Measurements from ENCODE around the gene PLAGL2. TPM values are rescaled to one million over a fixed set of nuclear protein-coding genes. Genes with fewer than 3 reads are reported as not detected.

The PLAGL2 gene
- total RNA-seq, 1 experiment from 2014 or later: 44.4 TPM

DNA sequence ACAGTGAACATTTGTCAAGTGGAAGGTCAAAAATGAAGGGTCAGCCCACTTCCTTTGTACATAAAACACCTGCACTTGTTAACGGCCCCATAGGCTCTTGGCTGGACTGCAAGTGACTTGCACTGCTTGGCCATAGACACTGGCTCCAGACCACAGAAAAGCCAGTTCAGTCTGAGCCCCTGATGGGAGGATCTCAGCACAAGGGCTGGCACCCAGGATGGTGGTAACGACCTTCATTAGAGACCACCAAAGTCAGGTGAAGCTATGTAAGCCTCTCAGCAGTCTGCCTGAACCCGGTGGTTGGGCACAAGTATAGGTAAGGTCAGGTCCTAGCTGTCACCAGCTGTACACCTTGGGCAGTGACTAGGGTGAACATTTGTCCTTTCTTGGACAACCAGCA is 16.1 kb downstream of the PLAGL2 start:
- no peaks in the 10 kb centered on the region for H3K27me3 ChIP-seq (ENCODE audit: insufficient read depth, low read length)
- Mint-ChIP-seq H3K36me3 (ENCODE audit: insufficient read depth in 1 of 3, low read depth in 3 of 3) (peaks cover 21 to 43% (median 32%) of the 10 kb centered on the region in 3 experiments), H3K4me3 (peak overlapping the region in 1 of 2 experiments; percentile 75; a peak in 2 of 5 replicates), H3K4me1 (peaks cover 16 to 19% of the 10 kb centered on the region in 2 experiments), H3K27me3 (ENCODE audit: low read depth) (no peaks in the 10 kb centered on the region), H3K9me3 (no peaks in the 10 kb centered on the region; a peak in 1 of 5 replicates), H3K27ac (no peak overlapping the region)
- H3K14ac ChIP-seq (ENCODE audit: insufficient read depth, low read length): no peak overlapping the region
- no peak overlapping the region for H2BK120ac ChIP-seq (ENCODE audit: low read depth, low read length, poor library complexity, severe bottlenecking)
- no peak overlapping the region for H3K4ac ChIP-seq (ENCODE audit: low read depth, low read length)
- no peak overlapping the region for H3K9ac ChIP-seq (ENCODE audit: extremely low read depth, insufficient read length, low read length)
- H4K5ac ChIP-seq (ENCODE audit: insufficient read length, low read depth, low read length): no peak overlapping the region
- H2BK15ac ChIP-seq (ENCODE audit: low read depth, low read length): no peak overlapping the region
- no peaks in the 10 kb centered on the region for H3K4me1 ChIP-seq (ENCODE audit: insufficient read depth, low read length)
- TF ChIP-seq, protein P1, sequence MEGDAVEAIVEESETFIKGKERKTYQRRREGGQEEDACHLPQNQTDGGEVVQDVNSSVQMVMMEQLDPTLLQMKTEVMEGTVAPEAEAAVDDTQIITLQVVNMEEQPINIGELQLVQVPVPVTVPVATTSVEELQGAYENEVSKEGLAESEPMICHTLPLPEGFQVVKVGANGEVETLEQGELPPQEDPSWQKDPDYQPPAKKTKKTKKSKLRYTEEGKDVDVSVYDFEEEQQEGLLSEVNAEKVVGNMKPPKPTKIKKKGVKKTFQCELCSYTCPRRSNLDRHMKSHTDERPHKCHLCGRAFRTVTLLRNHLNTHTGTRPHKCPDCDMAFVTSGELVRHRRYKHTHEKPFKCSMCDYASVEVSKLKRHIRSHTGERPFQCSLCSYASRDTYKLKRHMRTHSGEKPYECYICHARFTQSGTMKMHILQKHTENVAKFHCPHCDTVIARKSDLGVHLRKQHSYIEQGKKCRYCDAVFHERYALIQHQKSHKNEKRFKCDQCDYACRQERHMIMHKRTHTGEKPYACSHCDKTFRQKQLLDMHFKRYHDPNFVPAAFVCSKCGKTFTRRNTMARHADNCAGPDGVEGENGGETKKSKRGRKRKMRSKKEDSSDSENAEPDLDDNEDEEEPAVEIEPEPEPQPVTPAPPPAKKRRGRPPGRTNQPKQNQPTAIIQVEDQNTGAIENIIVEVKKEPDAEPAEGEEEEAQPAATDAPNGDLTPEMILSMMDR (conservative IDR thresholded peaks at IDR 0.05): no peak
- H3K23me2 ChIP-seq (ENCODE audit: insufficient read length, low read depth, low read length, poor library complexity, severe bottlenecking): peaks cover 14% of the 10 kb centered on the region
- no peaks in the 10 kb centered on the region for H4K20me1 ChIP-seq (ENCODE audit: control insufficient read depth, insufficient read depth, insufficient read length)
- no peak overlapping the region for H2AK5ac ChIP-seq (ENCODE audit: insufficient read length, low read length)
- H3K27ac ChIP-seq (ENCODE audit: insufficient read length, low read depth, low read length): no peak overlapping the region
- no peak overlapping the region for H3K18ac ChIP-seq (ENCODE audit: insufficient read length, low read depth, low read length)
- no peak overlapping the region for H3T11ph ChIP-seq (ENCODE audit: low read length)
- no peak overlapping the region for H2BK20ac ChIP-seq (ENCODE audit: low read depth, low read length, poor library complexity, severe bottlenecking)
- no peak overlapping the region for H3K23ac ChIP-seq (ENCODE audit: insufficient read length, low read depth, low read length)
- H3K79me1 ChIP-seq (ENCODE audit: insufficient read depth, low read depth, low read length, poor library complexity, severe bottlenecking): no peaks in the 10 kb centered on the region
- no peak overlapping the region for H4K91ac ChIP-seq (ENCODE audit: insufficient read length, low read depth, low read length)
- no peak overlapping the region for H2BK12ac ChIP-seq (ENCODE audit: insufficient read length, low read depth, low read length)
- WGBS (ENCODE audit: extremely low coverage, insufficient read length, low lambda C conversion rate): no CpG with 5 or more reads among the region's 3 CpGs
- no peaks in the 10 kb centered on the region for H3K9me3 ChIP-seq (ENCODE audit: control insufficient read depth, low read depth, low read length)
- H2BK5ac ChIP-seq (ENCODE audit: insufficient read length, low read length): no peak overlapping the region
- H2AFZ ChIP-seq (ENCODE audit: low read length): no peak overlapping the region
- H3K56ac ChIP-seq (ENCODE audit: insufficient read length, low read depth, low read length): no peak overlapping the region
- no peaks in the 10 kb centered on the region for H3K79me2 ChIP-seq (ENCODE audit: insufficient read depth, low read length)
- no peak for DNase-seq
- no peak overlapping the region for H3K4me2 ChIP-seq (ENCODE audit: insufficient read depth, insufficient read length, low read length)
- H4K8ac ChIP-seq (replicated peaks; ENCODE audit: insufficient read length, low read depth, low read length): no peak overlapping the region

Data from H9 (cell line).